ENCODE results near the gene ADAMTS16.

Gene ADAMTS16

GRCh38 chr5:5239191-5239590, 99.1 kb downstream of the ADAMTS16 start:
- no peak for DNase-seq (ENCODE audit: low spot score)

- no peak for DNase-seq (ENCODE audit: low spot score)
Measured at GRCh38 chr5:5240234-5240633, 100.1 kb downstream of the ADAMTS16 start.

- DNase-seq (ENCODE audit: low spot score): no peak
Measured at GRCh38 chr5:5242056-5242455, 101.9 kb downstream of the ADAMTS16 start.

- no peak for DNase-seq (ENCODE audit: low spot score)
Measured at GRCh38 chr5:5246736-5247135, 106.6 kb downstream of the ADAMTS16 start.

GRCh38 chr5:5250758-5251157, 110.6 kb downstream of the ADAMTS16 start:
- DNase-seq (ENCODE audit: low spot score): no peak

- no peak for DNase-seq (ENCODE audit: low spot score)
Measured at GRCh38 chr5:5252106-5252505, 112.0 kb downstream of the ADAMTS16 start.

- DNase-seq (ENCODE audit: low spot score): no peak
Measured at GRCh38 chr5:5257353-5257752, 117.2 kb downstream of the ADAMTS16 start.

GRCh38 chr5:5258564-5258963, 118.4 kb downstream of the ADAMTS16 start:
- no peak for DNase-seq (ENCODE audit: low spot score)

- DNase-seq (ENCODE audit: low spot score): no peak
Measured at GRCh38 chr5:5264727-5265126, 124.6 kb downstream of the ADAMTS16 start.

GRCh38 chr5:5266297-5266696, 126.2 kb downstream of the ADAMTS16 start:
- no peak for DNase-seq (ENCODE audit: low spot score)

- no peak for DNase-seq (ENCODE audit: low spot score)
Measured at GRCh38 chr5:5270161-5270560, 130.0 kb downstream of the ADAMTS16 start.

- no peak for DNase-seq (ENCODE audit: low spot score)
Measured at GRCh38 chr5:5270958-5271785, 131.0 kb downstream of the ADAMTS16 start.

- DNase-seq (ENCODE audit: low spot score): no peak
Measured at GRCh38 chr5:5271786-5272321, 131.7 kb downstream of the ADAMTS16 start.

- no peak for DNase-seq (ENCODE audit: low spot score)
Measured at GRCh38 chr5:5273398-5273797, 133.3 kb downstream of the ADAMTS16 start.

GRCh38 chr5:5273976-5274375, 133.8 kb downstream of the ADAMTS16 start:
- DNase-seq (ENCODE audit: low spot score): no peak

GRCh38 chr5:5275211-5275610, 135.1 kb downstream of the ADAMTS16 start:
- DNase-seq (ENCODE audit: low spot score): no peak

GRCh38 chr5:5276430-5276829, 136.3 kb downstream of the ADAMTS16 start:
- no peak for DNase-seq (ENCODE audit: low spot score)

GRCh38 chr5:5276951-5277517, 136.9 kb downstream of the ADAMTS16 start:
- no peak for DNase-seq (ENCODE audit: low spot score)

- DNase-seq (ENCODE audit: low spot score): no peak
Measured at GRCh38 chr5:5278201-5278814, 138.2 kb downstream of the ADAMTS16 start.

GRCh38 chr5:5278815-5279381, 138.8 kb downstream of the ADAMTS16 start:
- DNase-seq (ENCODE audit: low spot score): no peak

GRCh38 chr5:5285906-5286305, 145.8 kb downstream of the ADAMTS16 start:
- no peak for DNase-seq (ENCODE audit: low spot score)

- DNase-seq (ENCODE audit: low spot score): no peak
Measured at GRCh38 chr5:5287419-5287818, 147.3 kb downstream of the ADAMTS16 start.

GRCh38 chr5:5288201-5288600, 148.1 kb downstream of the ADAMTS16 start:
- DNase-seq (ENCODE audit: low spot score): no peak
